HepG2 (cell line): ENCODE data around the gene EPHA3. TPM values are rescaled to one million over a fixed set of nuclear protein-coding genes. Genes with fewer than 3 reads are reported as not detected.

Experiments
- ATAC-seq: fragments of 200-7000 bp; cut with Tn5 transposase; 3 replicates; pipeline ENCODE4 v1.9.1; 2020; ENCODE audit warnings: mild to moderate bottlenecking, moderate library complexity
- BruUV-seq: library from RNA; stranded (reverse); fragments of 400-500 nt; replicated peaks from 2 replicates; lab custom pipeline; 2021; lab: Mats Ljungman, UMichigan
- CTCF ChIA-PET: fragments of 300-600 bp; formaldehyde crosslinking; extraction: SDS; loops from one replicate; lab custom pipeline; 2021; ENCODE audit warnings: low total read pairs, inconsistent platforms, low intra/inter-chr PET ratio; lab: Yijun Ruan, JAX
- POLR2A ChIA-PET: fragments of 350-600 bp; sonication (Branson Sonifier 250); formaldehyde crosslinking; loops from one replicate; lab custom pipeline; 2020; ENCODE audit warnings: antibody characterized with exemption, inconsistent platforms; lab: Yijun Ruan, JAX
- DNase-seq: peaks from one replicate; pipeline ENCODE4 v3.0.0-alpha.2; 2015; ENCODE audit warnings: low spot score
- FAIRE-seq: peaks from 3 replicates; lab custom pipeline; 2011; peaks lifted over from hg19 to GRCh38; lab: Jason Lieb, UNC
- H2AFZ ChIP-seq: one replicate; pipeline ENCODE4 v1.6.1; 2011; ENCODE audit warnings: low read length, inconsistent platforms
- H3K27ac ChIP-seq: fragments of 300-600 bp; 3 replicates; pipeline ENCODE4 v1.8.0; 2011; ENCODE audit warnings: mixed run types, mild to moderate bottlenecking, mixed read lengths, low read length, inconsistent platforms; ENCODE audit not compliant: insufficient read depth; ENCODE audit errors: extremely low read length
- H3K27me3 ChIP-seq, 2 experiments: fragments of 200-600 bp in 1 of 2; 2 replicates in 1 of 2; 3 replicates in 1 of 2; pipeline versions ENCODE4 v1.6.0 to v1.8.0; 2011; ENCODE audit warnings: low read length in 2 of 2, mild to moderate bottlenecking in 2 of 2, moderate library complexity in 2 of 2, inconsistent platforms in 1 of 2; ENCODE audit not compliant: insufficient read depth in 2 of 2, control insufficient read depth in 1 of 2
- H3K36me3 ChIP-seq, 2 experiments: fragments of 200-600 bp in 1 of 2; replicated peaks in 1 of 2; 2 replicates in 1 of 2; 3 replicates in 1 of 2; pipeline versions ENCODE4 v1.5.1 to v1.8.0; 2011; ENCODE audit warnings: low read length in 2 of 2, inconsistent platforms in 1 of 2; ENCODE audit not compliant: insufficient read depth in 2 of 2, control insufficient read depth in 1 of 2
- H3K4me1 ChIP-seq: 2 replicates; pipeline ENCODE4 v1.5.1; 2012; ENCODE audit warnings: low read length, inconsistent platforms; ENCODE audit not compliant: insufficient read depth
- H3K4me2 ChIP-seq: 2 replicates; pipeline ENCODE4 v1.6.0; 2011; ENCODE audit warnings: low read depth, low read length, inconsistent platforms
- H3K4me3 ChIP-seq, 3 experiments: fragments of 200-600 bp in 1 of 3; sonication (generic), shearing (Covaris generic) in 1 of 3; replicated peaks in 1 of 3; 2 replicates each; pipeline ENCODE4 v1.5.1; 2011 to 2016; ENCODE audit warnings: low read length in 3 of 3, inconsistent platforms in 2 of 3, low read depth in 2 of 3, mild to moderate bottlenecking in 2 of 3, control low read depth in 1 of 3, mixed read lengths in 1 of 3; ENCODE audit not compliant: insufficient read depth in 1 of 3
- H3K79me2 ChIP-seq: one replicate; pipeline ENCODE4 v1.6.1; 2011; ENCODE audit warnings: low read length, inconsistent platforms; ENCODE audit not compliant: insufficient read depth
- H3K9ac ChIP-seq: 2 replicates; pipeline ENCODE4 v1.6.0; 2011; ENCODE audit warnings: mild to moderate bottlenecking, low read depth, low read length, inconsistent platforms; ENCODE audit not compliant: insufficient read depth
- H3K9me3 ChIP-seq: 2 replicates; pipeline ENCODE4 v1.5.1; 2012; ENCODE audit warnings: mild to moderate bottlenecking, low read length
- H4K20me1 ChIP-seq: 2 replicates; pipeline ENCODE4 v1.6.0; 2011; ENCODE audit warnings: inconsistent platforms, mild to moderate bottlenecking, low read length, moderate library complexity; ENCODE audit not compliant: insufficient read depth
- ARNT ChIP-seq: fragments of 450-650 bp; IDR thresholded peaks from 2 replicates; pipeline ENCODE4 v1.6.1; 2017
- CREB3 ChIP-seq: sonication (generic); formaldehyde crosslinking; IDR thresholded peaks from 2 replicates; pipeline ENCODE4 v1.5.0; 2020; ENCODE audit warnings: missing genetic modification reagents
- DPF2 ChIP-seq: sonication (generic); formaldehyde crosslinking; IDR thresholded peaks from 2 replicates; pipeline ENCODE4 v1.4.0; 2020; ENCODE audit warnings: mild to moderate bottlenecking, low read depth, missing genetic modification reagents, borderline replicate concordance
- REPIN1 ChIP-seq: sonication (generic); formaldehyde crosslinking; IDR thresholded peaks from 2 replicates; pipeline ENCODE4 v1.8.0; 2022; ENCODE audit warnings: missing genetic modification reagents, low read depth, mild to moderate bottlenecking, borderline replicate concordance
- ZNF770 ChIP-seq: sonication (generic); formaldehyde crosslinking; IDR thresholded peaks from 2 replicates; pipeline ENCODE4 v1.5.0; 2020; ENCODE audit warnings: mild to moderate bottlenecking, missing genetic modification reagents
- whole genome bisulfite sequencing: methylation state at CpG from one replicate; pipeline ENCODE4 v1.1.6; 2017; ENCODE audit warnings: low lambda C conversion rate; 5-methylcytosine and 5-hydroxymethylcytosine counted together
- in situ Hi-C: cut with HindIII; loops from 2 replicates; pipeline ENCODE4 v1.10.0; 2017; ENCODE audit warnings: low pct_unique_long_range_greater_than_20kb; ENCODE audit not compliant: extremely low pct_ligation_motif_present
- intact Hi-C: fragments of 100-400 bp; cut with micrococcal nuclease; formaldehyde crosslinking; loops from one replicate; pipeline ENCODE4 v1.10.0; 2022; ENCODE audit not compliant: unreplicated experiment
- polyA plus RNA-seq, 8 experiments: library from polyadenylated mRNA; depleted of rRNA in 3 of 8; stranded (reverse) in 7 of 8; unstranded in 1 of 8; fragments of >200 nt; fragmentation: Illumina TruSeq in 4 of 8; extraction: Trizol in 4 of 8; gene quantifications; 2 replicates each; pipeline versions ENCODE4 v1.2.1 to v1.2.3, GENCODE V29; 2011 to 2016; ENCODE audit warnings: low read depth in 4 of 8, missing spikeins in 1 of 8, mixed read lengths in 1 of 8; ENCODE audit not compliant: insufficient read depth in 1 of 8
- total RNA-seq, 5 experiments: library from RNA; depleted of rRNA; stranded (reverse); fragments of >200 nt; fragmentation: Illumina TruSeq; extraction: Trizol; gene quantifications; 2 replicates each; pipeline ENCODE4 v1.2.3, GENCODE V29; 2016; ENCODE audit warnings: low read depth in 1 of 5

EPHA3 gene
- total and polyA plus RNA-seq, 2 of the 13 experiments (the other 11 are each of a cell fraction or from before 2014, with no cell fraction given), result 0.01 TPM; not detected in 1

GRCh38 chr3:89171687-89172545 lies 64.5 kb downstream of the EPHA3 start:
- Histone ChIP-seq H3K4me3 (no peak overlapping the region), H3K4me1 (no peaks in the 10 kb centered on the region), H2AFZ (no peak overlapping the region), H3K9ac (no peak overlapping the region), H3K9me3 (no peaks in the 10 kb centered on the region), H3K79me2 (no peaks in the 10 kb centered on the region), H3K4me2 (no peak overlapping the region), H3K27me3 (no peaks in the 10 kb centered on the region), H3K36me3 (no peaks in the 10 kb centered on the region), H4K20me1 (no peaks in the 10 kb centered on the region), H3K27ac (no peak overlapping the region)
- no peak for TF ChIP-seq DPF2
- no peak for TF ChIP-seq ARNT
- no peak for TF ChIP-seq CREB3 (CRISPR knock-in tag)
- no peak for TF ChIP-seq ZNF770
- no peak for TF ChIP-seq REPIN1 (CRISPR knock-in tag)
- DNase-seq (no peak), ATAC-seq (no peak), FAIRE-seq (no peak)
- ChIA-PET CTCF (no interaction called here), POLR2A (no interaction called here)
- WGBS, result 18% methylated on average over 8 of the region's 9 CpGs
- no TSS peak for BruUV-seq
- in situ Hi-C loops, result no loop called here
- intact Hi-C loops, result no loop called here
